ENCODE measurements around the gene LIN52. TPM values are rescaled to one million over a fixed set of nuclear protein-coding genes. Genes with fewer than 3 reads are reported as not detected.

Gene LIN52
- total and polyA plus RNA-seq, 9 of the 15 experiments (the other 6 are each of a cell fraction or from before 2014, with no cell fraction given), result 4.6 to 11.8 (median 9.2) TPM

GRCh38 chr14:74217672-74218448 is 133.1 kb downstream of the LIN52 start (continued):
- TF ChIP-seq PKNOX1 (IDR thresholded peaks at IDR 0.05) (no peak), ZNF445 (CRISPR knock-in tag; IDR thresholded peaks at IDR 0.05; ENCODE audit: low read depth) (no peak), KHSRP (IDR thresholded peaks at IDR 0.05) (no peak), CXXC5 (CRISPR knock-in tag; IDR thresholded peaks at IDR 0.05) (peak; percentile 46; the same call in 1 of the 2 replicates), MTA2 (IDR thresholded peaks at IDR 0.05; ENCODE audit: low read depth) (no peak), TOE1 (IDR thresholded peaks at IDR 0.05; ENCODE audit: borderline replicate concordance) (no peak), TOE1 (CRISPR knock-in tag; IDR thresholded peaks at IDR 0.05; ENCODE audit: borderline replicate concordance, low read depth) (no peak), COPS2 (conservative IDR thresholded peaks at IDR 0.05) (no peak), ZFP30 (CRISPR knock-in tag; IDR thresholded peaks at IDR 0.05; ENCODE audit: borderline replicate concordance) (no peak), BCL6 (CRISPR knock-in tag; IDR thresholded peaks at IDR 0.05) (no peak), YBX1 (IDR thresholded peaks at IDR 0.05) (no peak), ZBTB7A (IDR thresholded peaks at IDR 0.05; ENCODE audit: borderline replicate concordance, control insufficient read depth, low read depth, low read length) (peak; percentile 48; the same call in 1 of the 2 replicates), CHD1 (IDR thresholded peaks at IDR 0.05; ENCODE audit: low read length) (no peak), MYNN (IDR thresholded peaks at IDR 0.05) (no peak), MYNN (CRISPR knock-in tag; IDR thresholded peaks at IDR 0.05) (no peak), MTA3 (IDR thresholded peaks at IDR 0.05; ENCODE audit: borderline replicate concordance) (0 out of 2 replicates have a peak, but pooled peaks have one; percentile 33), NCOA2 (IDR thresholded peaks at IDR 0.05; ENCODE audit: partially characterized antibody in 2 of 2) (no peak), ZNF76 (CRISPR knock-in tag; IDR thresholded peaks at IDR 0.05; ENCODE audit: borderline replicate concordance) (no peak), CEBPG (CRISPR knock-in tag; IDR thresholded peaks at IDR 0.05) (no peak), CEBPG (tag; conservative IDR thresholded peaks at IDR 0.05 in 1 of 2, IDR thresholded peaks at IDR 0.05 in 1 of 2) (no peak), MLX (CRISPR knock-in tag; conservative IDR thresholded peaks at IDR 0.05) (no peak), HOMEZ (CRISPR knock-in tag; IDR thresholded peaks at IDR 0.05) (no peak), SMAD3 (CRISPR knock-in tag; conservative IDR thresholded peaks at IDR 0.05) (no peak), BRCA1 (IDR thresholded peaks at IDR 0.05) (no peak), BRCA1 (CRISPR knock-in tag; IDR thresholded peaks at IDR 0.05) (no peak), SMC3 (conservative IDR thresholded peaks at IDR 0.05; ENCODE audit: insufficient read depth, low read depth, low read length) (peak; percentile 48; the same call in 1 of the 2 replicates)
